Measurements from ENCODE around the gene ZWILCH. TPM values are rescaled to one million over a fixed set of nuclear protein-coding genes. Genes with fewer than 3 reads are reported as not detected.

The ZWILCH gene
- total RNA-seq, 1 donor from 2014 or later = 89.5 TPM

- Mint-ChIP-seq H3K9me3 (no peaks in the 10 kb centered on the region), H3K27me3 (ENCODE audit: insufficient read depth, low read depth) (peaks cover 4% of the 10 kb centered on the region), H3K4me1 (peaks cover 35% of the 10 kb centered on the region), H3K36me3 (no peaks in the 10 kb centered on the region), H3K27ac (peak within 1 kb of the TSS; percentile 85), H3K4me3 (peak within 1 kb of the TSS; percentile 71)
- Histone ChIP-seq H3K27me3 (no peaks in the 10 kb centered on the region), H3K4me2 (peak within 1 kb of the TSS; percentile 80), H3K4me3 (peak within 1 kb of the TSS; percentile 39), H3K79me2 (ENCODE audit: low read depth) (no peaks in the 10 kb centered on the region), H3F3A (ENCODE audit: low read depth) (peaks cover 9% of the 10 kb centered on the region), H3K27ac (peak within 1 kb of the TSS; percentile 27), H3K9me3 (ENCODE audit: low read depth) (no peaks in the 10 kb centered on the region), H4K20me1 (ENCODE audit: low read depth) (no peaks in the 10 kb centered on the region), H3K36me3 (no peaks in the 10 kb centered on the region), H2AFZ (replicated peaks) (peak within 1 kb of the TSS; percentile 70), H3K9ac (no peak within 1 kb of the TSS), H3K4me1 (peaks cover 21% of the 10 kb centered on the region)
- peak; percentile 88 for DNase-seq (ENCODE audit: low spot score)
- TF ChIP-seq EZH2 (IDR thresholded peaks at IDR 0.05) (no peak), EZH2phosphoT487 (IDR thresholded peaks at IDR 0.05) (no peak), CTCF (IDR thresholded peaks at IDR 0.05) (no peak)
Measured at GRCh38 chr15:66565741-66566144, 60.6 kb downstream of the ZWILCH start, which contains the start of gene LCTL. LCTL (minus strand) TSS chr15:66565998; CDS start chr15:66565365, 633 bp downstream.

- H3K27me3 Mint-ChIP-seq (ENCODE audit: insufficient read depth, low read depth) = peaks cover 4% of the 10 kb centered on the region
- H3K4me2 ChIP-seq = no peak overlapping the region
- H3K36me3 ChIP-seq = no peaks in the 10 kb centered on the region
- peak; percentile 93 for DNase-seq (ENCODE audit: low spot score)
- peaks cover 21% of the 10 kb centered on the region for H3K4me1 ChIP-seq
- TF ChIP-seq EZH2 (IDR thresholded peaks at IDR 0.05) (no peak), CTCF (IDR thresholded peaks at IDR 0.05) (peak; percentile 89), EZH2phosphoT487 (IDR thresholded peaks at IDR 0.05) (no peak)
- H3K9me3 Mint-ChIP-seq = no peaks in the 10 kb centered on the region
- H3K4me3 Mint-ChIP-seq = peak overlapping the region; percentile 55
- H3K27me3 ChIP-seq = no peaks in the 10 kb centered on the region
- no peak overlapping the region for H3K9ac ChIP-seq
- H3K79me2 ChIP-seq (ENCODE audit: low read depth) = no peaks in the 10 kb centered on the region
- H3K27ac ChIP-seq = no peak overlapping the region
- H3F3A ChIP-seq (ENCODE audit: low read depth) = peaks cover 9% of the 10 kb centered on the region
- H3K4me1 Mint-ChIP-seq = peaks cover 41% of the 10 kb centered on the region
- no peaks in the 10 kb centered on the region for H3K9me3 ChIP-seq (ENCODE audit: low read depth)
- no peaks in the 10 kb centered on the region for H3K36me3 Mint-ChIP-seq
- no peak overlapping the region for H3K4me3 ChIP-seq
- H2AFZ ChIP-seq (replicated peaks) = peak overlapping the region; percentile 70
- peak overlapping the region; percentile 78 for H3K27ac Mint-ChIP-seq
- no peaks in the 10 kb centered on the region for H4K20me1 ChIP-seq (ENCODE audit: low read depth)
Measured at GRCh38 chr15:66566963-66567531, 61.9 kb downstream of the ZWILCH start.

GRCh38 chr15:66567897-66568296, 62.8 kb downstream of the ZWILCH start:
- H3K9ac ChIP-seq = no peak overlapping the region

More at GRCh38 chr15:66567897-66568296, 62.8 kb downstream of the ZWILCH start:
- H3K4me1 Mint-ChIP-seq = peaks cover 41% of the 10 kb centered on the region
- no peak overlapping the region for H3K4me2 ChIP-seq
- H3F3A ChIP-seq (ENCODE audit: low read depth) = peaks cover 9% of the 10 kb centered on the region
- no peak overlapping the region for H3K27ac Mint-ChIP-seq
- no peaks in the 10 kb centered on the region for H3K79me2 ChIP-seq (ENCODE audit: low read depth)
- H2AFZ ChIP-seq (replicated peaks) = no peak overlapping the region
- no peak for DNase-seq (ENCODE audit: low spot score)
- H3K27ac ChIP-seq = no peak overlapping the region
- no peak overlapping the region for H3K4me3 ChIP-seq
- H3K27me3 ChIP-seq = no peaks in the 10 kb centered on the region
- no peaks in the 10 kb centered on the region for H3K9me3 ChIP-seq (ENCODE audit: low read depth)
- no peaks in the 10 kb centered on the region for H3K36me3 Mint-ChIP-seq
- H3K4me3 Mint-ChIP-seq = no peak overlapping the region
- H4K20me1 ChIP-seq (ENCODE audit: low read depth) = no peaks in the 10 kb centered on the region
- H3K9me3 Mint-ChIP-seq = no peaks in the 10 kb centered on the region
- TF ChIP-seq CTCF (IDR thresholded peaks at IDR 0.05) (no peak), EZH2 (IDR thresholded peaks at IDR 0.05) (no peak), EZH2phosphoT487 (IDR thresholded peaks at IDR 0.05) (no peak)
- H3K36me3 ChIP-seq = no peaks in the 10 kb centered on the region
- H3K4me1 ChIP-seq = peaks cover 21% of the 10 kb centered on the region
- peaks cover 4% of the 10 kb centered on the region for H3K27me3 Mint-ChIP-seq (ENCODE audit: insufficient read depth, low read depth)
